H1 (cell line): Measurements from ENCODE around the gene STXBP6.

Source experiments
- ASH2L ChIP-seq: fragments of 200-600, 300-600 bp; sonication (generic); IDR thresholded peaks from one replicate; pipeline ENCODE4 v1.7.1; 2017; ENCODE audit warnings: low read length
- ATF2 ChIP-seq: IDR thresholded peaks from 2 replicates; pipeline ENCODE4 v1.6.1; 2012; ENCODE audit warnings: low read length, inconsistent platforms
- ATF3 ChIP-seq: IDR thresholded peaks from 2 replicates; pipeline ENCODE4 v1.6.1; 2011; ENCODE audit warnings: low read depth, mild to moderate bottlenecking, low read length; ENCODE audit not compliant: insufficient read depth
- EP300 ChIP-seq, 2 experiments: IDR thresholded peaks; 1 replicate in 1 of 2; 2 replicates in 1 of 2; pipeline ENCODE4 v1.6.1; 2011 to 2012; ENCODE audit warnings: low read depth in 2 of 2, low read length in 2 of 2, mild to moderate bottlenecking in 2 of 2, borderline replicate concordance in 1 of 2, inconsistent platforms in 1 of 2, moderate library complexity in 1 of 2
- EZH2 ChIP-seq: fragments of 200-600 bp; sonication (generic); IDR thresholded peaks from 2 replicates; pipeline ENCODE4 v1.7.1; 2012; ENCODE audit warnings: low read depth, mild to moderate bottlenecking, moderate library complexity, low read length, inconsistent platforms; ENCODE audit not compliant: severe bottlenecking
- GABPA ChIP-seq: IDR thresholded peaks from 2 replicates; pipeline ENCODE4 v1.6.1; 2011; ENCODE audit warnings: mild to moderate bottlenecking, low read length, moderate library complexity, borderline replicate concordance; ENCODE audit not compliant: insufficient read depth
- KDM5A ChIP-seq: fragments of 200-600 bp; IDR thresholded peaks from 2 replicates; pipeline ENCODE4 v1.7.1; 2012; ENCODE audit warnings: mild to moderate bottlenecking, low read length, inconsistent platforms, mixed read lengths
- POLR2A ChIP-seq, 2 experiments: IDR thresholded peaks; 1 replicate in 1 of 2; 2 replicates in 1 of 2; pipeline ENCODE4 v1.6.1; 2011; ENCODE audit warnings: low read depth in 2 of 2, low read length in 2 of 2, mild to moderate bottlenecking in 2 of 2; ENCODE audit errors: control extremely low read depth in 1 of 2
- POU5F1 ChIP-seq: IDR thresholded peaks from 2 replicates; pipeline ENCODE4 v1.6.1; 2011; ENCODE audit warnings: low read depth, mild to moderate bottlenecking, low read length, moderate library complexity
- RAD21 ChIP-seq, 2 experiments: IDR thresholded peaks in 1 of 2; conservative IDR thresholded peaks in 1 of 2; 2 replicates each; pipeline ENCODE4 v1.6.1; 2011; ENCODE audit warnings: low read depth in 2 of 2, low read length in 2 of 2, improper control_type of control experiment in 1 of 2, inconsistent platforms in 1 of 2, mild to moderate bottlenecking in 1 of 2, moderate library complexity in 1 of 2
- SIN3A ChIP-seq, 2 experiments: IDR thresholded peaks in 1 of 2; conservative IDR thresholded peaks in 1 of 2; 2 replicates each; pipeline ENCODE4 v1.6.1; 2011 to 2012; ENCODE audit warnings: low read length in 2 of 2, improper control_type of control experiment in 1 of 2, low read depth in 1 of 2, mild to moderate bottlenecking in 1 of 2
- TAF7 ChIP-seq: optimal IDR thresholded peaks from 2 replicates; pipeline ENCODE3; 2011; ENCODE audit warnings: low read depth, mild to moderate bottlenecking, inconsistent platforms, low read length, moderate library complexity, borderline replicate concordance
- ZNF274 ChIP-seq: IDR thresholded peaks from 2 replicates; pipeline ENCODE4 v1.7.0; 2012; ENCODE audit warnings: low read length, borderline replicate concordance; ENCODE audit errors: extremely low read depth
- TF ChIP-seq, protein P1 (sequence below), 3 experiments: IDR thresholded peaks; 1 replicate in 2 of 3; 2 replicates in 1 of 3; pipeline versions ENCODE4 v1.5.1 to v1.6.1; 2011; ENCODE audit warnings: low read length in 3 of 3, mild to moderate bottlenecking in 3 of 3, inconsistent platforms in 2 of 3, low read depth in 1 of 3, moderate library complexity in 1 of 3; ENCODE audit not compliant: insufficient read depth in 1 of 3; ENCODE audit errors: control extremely low read depth in 1 of 3

DNA sequence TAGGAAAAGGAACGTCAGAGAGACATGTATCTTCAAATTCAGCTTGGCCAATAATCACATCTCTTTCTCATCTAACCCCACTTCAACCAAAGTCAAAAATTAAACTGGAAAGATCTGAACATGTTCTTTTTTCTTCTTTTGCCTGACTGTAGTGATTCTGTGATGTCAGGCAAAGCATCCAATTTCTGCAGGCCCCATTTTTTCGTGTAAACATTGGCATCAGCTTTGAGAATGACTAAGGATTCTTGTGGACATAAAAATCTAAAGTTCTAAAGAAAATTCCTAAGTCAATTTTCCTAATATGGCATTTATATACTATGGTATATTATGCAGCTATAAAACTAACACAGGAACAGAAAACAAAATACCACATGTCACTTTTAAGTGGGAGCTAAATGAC lies 89.1 kb downstream of the STXBP6 start:
- TF ChIP-seq POLR2A (IDR thresholded peaks at IDR 0.05; ENCODE audit: control extremely low read depth in 1 of 2, low read depth in 2 of 2, low read length in 2 of 2), result no peak
- TF ChIP-seq GABPA, result no peak
- no peak for TF ChIP-seq POU5F1
- TF ChIP-seq, protein P1, sequence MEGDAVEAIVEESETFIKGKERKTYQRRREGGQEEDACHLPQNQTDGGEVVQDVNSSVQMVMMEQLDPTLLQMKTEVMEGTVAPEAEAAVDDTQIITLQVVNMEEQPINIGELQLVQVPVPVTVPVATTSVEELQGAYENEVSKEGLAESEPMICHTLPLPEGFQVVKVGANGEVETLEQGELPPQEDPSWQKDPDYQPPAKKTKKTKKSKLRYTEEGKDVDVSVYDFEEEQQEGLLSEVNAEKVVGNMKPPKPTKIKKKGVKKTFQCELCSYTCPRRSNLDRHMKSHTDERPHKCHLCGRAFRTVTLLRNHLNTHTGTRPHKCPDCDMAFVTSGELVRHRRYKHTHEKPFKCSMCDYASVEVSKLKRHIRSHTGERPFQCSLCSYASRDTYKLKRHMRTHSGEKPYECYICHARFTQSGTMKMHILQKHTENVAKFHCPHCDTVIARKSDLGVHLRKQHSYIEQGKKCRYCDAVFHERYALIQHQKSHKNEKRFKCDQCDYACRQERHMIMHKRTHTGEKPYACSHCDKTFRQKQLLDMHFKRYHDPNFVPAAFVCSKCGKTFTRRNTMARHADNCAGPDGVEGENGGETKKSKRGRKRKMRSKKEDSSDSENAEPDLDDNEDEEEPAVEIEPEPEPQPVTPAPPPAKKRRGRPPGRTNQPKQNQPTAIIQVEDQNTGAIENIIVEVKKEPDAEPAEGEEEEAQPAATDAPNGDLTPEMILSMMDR (IDR thresholded peaks at IDR 0.05; ENCODE audit: control extremely low read depth in 1 of 3, insufficient read depth in 1 of 3, low read depth in 1 of 3, low read length in 3 of 3), result no peak
- no peak for TF ChIP-seq ATF2
- no peak for TF ChIP-seq ATF3
- no peak for TF ChIP-seq EP300 (IDR thresholded peaks at IDR 0.05; ENCODE audit: borderline replicate concordance in 1 of 2, low read depth in 2 of 2, low read length in 2 of 2)
- TF ChIP-seq RAD21 (IDR thresholded peaks at IDR 0.05 in 1 of 2, conservative IDR thresholded peaks at IDR 0.05 in 1 of 2; ENCODE audit: low read depth in 2 of 2, low read length in 2 of 2), result no peak
- no peak for TF ChIP-seq TAF7
- TF ChIP-seq EZH2, result no peak
- no peak for TF ChIP-seq ASH2L
- TF ChIP-seq SIN3A (conservative IDR thresholded peaks at IDR 0.05 in 1 of 2, IDR thresholded peaks at IDR 0.05 in 1 of 2; ENCODE audit: low read depth in 1 of 2, low read length in 2 of 2), result no peak
- TF ChIP-seq ZNF274, result no peak
- no peak for TF ChIP-seq KDM5A
